Measurements from ENCODE around the gene SPG7. TPM values are rescaled to one million over a fixed set of nuclear protein-coding genes. Genes with fewer than 3 reads are reported as not detected.
A peak's percentile ranks its signal among the peaks of the same experiment; 100 is the strongest.

SPG7 gene
- total RNA-seq, 3 donors from 2014 or later = 76.1 to 88.4 (median 78.5) TPM

GRCh38 chr16:89602273-89602951 lies 94.2 kb downstream of the SPG7 start:
- DNase-seq = peak; percentile 68
- Mint-ChIP-seq H3K4me3 (no peak overlapping the region), H3K36me3 (ENCODE audit: insufficient read depth) (no peaks in the 10 kb centered on the region), H3K9me3 (no peaks in the 10 kb centered on the region), H3K4me1 (ENCODE audit: low read depth) (peaks cover 16% of the 10 kb centered on the region), H3K27me3 (ENCODE audit: low read depth) (peaks cover 4% of the 10 kb centered on the region)
- peak; percentile 96 to 98 for ATAC-seq

DNA sequence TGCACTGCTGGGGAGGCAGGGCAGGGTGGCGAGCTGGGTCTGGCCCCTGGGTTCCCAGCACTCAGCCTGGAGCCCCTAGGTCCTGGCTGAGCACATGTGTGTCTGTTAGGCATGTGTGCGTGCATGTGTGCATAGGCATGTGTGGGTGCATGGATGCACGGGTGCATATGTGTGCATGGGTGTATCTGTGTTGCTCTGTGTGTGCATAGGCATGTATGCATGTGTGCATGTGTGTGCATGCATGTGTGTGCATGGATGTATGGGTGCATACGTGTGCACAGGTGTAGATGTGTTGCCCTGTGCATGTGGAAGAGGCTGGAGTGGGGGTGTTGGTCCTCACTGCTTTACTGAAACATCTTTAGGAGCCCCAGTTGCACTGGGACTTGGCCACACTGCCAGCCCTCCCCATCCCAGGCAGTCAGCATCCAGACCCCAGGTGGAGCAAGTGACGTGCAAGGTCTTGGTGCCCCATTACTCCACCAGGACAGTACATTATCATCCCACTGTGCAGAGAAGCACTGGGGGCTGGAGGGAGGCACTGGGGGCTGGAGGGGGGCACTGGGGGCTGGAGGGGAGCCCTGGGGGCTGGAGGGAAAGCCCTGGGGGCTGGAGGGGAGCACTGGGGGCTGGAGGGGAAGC lies 94.9 kb downstream of the SPG7 start:
- Mint-ChIP-seq H3K9me3 (no peaks in the 10 kb centered on the region), H3K27me3 (ENCODE audit: low read depth) (peaks cover 4% of the 10 kb centered on the region), H3K36me3 (ENCODE audit: insufficient read depth) (no peaks in the 10 kb centered on the region), H3K4me1 (ENCODE audit: low read depth) (peaks cover 16% of the 10 kb centered on the region), H3K4me3 (no peak overlapping the region)
- ATAC-seq (no peak), DNase-seq (no peak)

- H3K27me3 Mint-ChIP-seq (ENCODE audit: low read depth) = peaks cover 4% of the 10 kb centered on the region
These were observed 96.6 kb downstream of the SPG7 start for GRCh38 chr16:89604764-89605163.

GRCh38 chr16:89605186-89605970 lies 97.2 kb downstream of the SPG7 start:
- H3K9me3 Mint-ChIP-seq = no peaks in the 10 kb centered on the region
- H3K36me3 Mint-ChIP-seq (ENCODE audit: insufficient read depth) = no peaks in the 10 kb centered on the region
- H3K4me1 Mint-ChIP-seq (ENCODE audit: low read depth) = peaks cover 13% of the 10 kb centered on the region
- DNase-seq (no peak), ATAC-seq (no peak)
- H3K4me3 Mint-ChIP-seq = no peak overlapping the region
- H3K27me3 Mint-ChIP-seq (ENCODE audit: low read depth) = peaks cover 4% of the 10 kb centered on the region

More at GRCh38 chr16:89604764-89605163, 96.6 kb downstream of the SPG7 start:
- DNase-seq = no peak
- H3K4me1 Mint-ChIP-seq (ENCODE audit: low read depth) = peaks cover 13% of the 10 kb centered on the region
- H3K36me3 Mint-ChIP-seq (ENCODE audit: insufficient read depth) = no peaks in the 10 kb centered on the region
- no peak for ATAC-seq
- no peak overlapping the region for H3K4me3 Mint-ChIP-seq
- no peaks in the 10 kb centered on the region for H3K9me3 Mint-ChIP-seq

DNA sequence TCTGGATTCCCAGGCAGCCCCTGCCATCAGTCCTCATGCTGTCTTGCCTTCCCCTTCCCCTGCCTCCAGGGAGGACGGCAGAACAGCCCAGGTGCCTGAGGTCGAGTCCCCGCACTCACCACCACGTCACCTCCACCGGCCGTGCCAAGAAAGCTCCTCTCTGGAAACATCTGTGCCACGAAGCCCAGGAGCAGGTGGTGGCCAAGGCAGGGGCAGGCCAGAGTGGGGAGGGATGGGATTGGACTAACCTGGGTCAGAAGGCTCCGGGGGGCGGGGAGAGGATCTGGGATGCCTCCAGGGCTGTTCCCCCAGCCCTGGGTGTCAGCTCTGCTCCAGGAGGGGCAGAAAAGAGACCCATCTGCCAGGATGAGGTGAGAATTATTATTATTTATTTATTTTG lies 97.8 kb downstream of the SPG7 start:
- no peak for DNase-seq
- Mint-ChIP-seq H3K27me3 (ENCODE audit: low read depth) (peaks cover 4% of the 10 kb centered on the region), H3K9me3 (no peaks in the 10 kb centered on the region), H3K4me3 (no peak overlapping the region), H3K4me1 (ENCODE audit: low read depth) (peaks cover 13% of the 10 kb centered on the region), H3K36me3 (ENCODE audit: insufficient read depth) (no peaks in the 10 kb centered on the region)
- ATAC-seq = no peak

Other genes with a start within 250 kb of the SPG7 start
- 100 to 1,000 TPM; 153 to 181 (median 162) TPM for gene ANKRD11, start 17.8 kb upstream of the SPG7 start, total RNA-seq
- 1,000 to 10,000 TPM; 3,320 to 3,425 (median 3,389) TPM for gene RPL13, start 52.3 kb downstream of the SPG7 start, total RNA-seq
- 10 to 100 TPM; 18.0 to 19.5 (median 19.1) TPM for gene CPNE7, start 67.4 kb downstream of the SPG7 start, total RNA-seq
- gene DPEP1, start 105.2 kb downstream of the SPG7 start, total RNA-seq = not detected
- gene CHMP1A, start 149.3 kb downstream of the SPG7 start, total RNA-seq = 100 to 1,000 TPM; 108 to 111 (median 108) TPM
- 10 to 100 TPM in 1 of 3 donors, 1 to 10 TPM in 2; 7.5 to 11.8 (median 8.0) TPM for gene SPATA33, start 149.4 kb downstream of the SPG7 start, total RNA-seq
- gene CDK10, start 178.3 kb downstream of the SPG7 start, total RNA-seq = 10 to 100 TPM; 76.3 to 82.5 (median 81.9) TPM
- gene SPATA2L, start 193.3 kb downstream of the SPG7 start, total RNA-seq = 10 to 100 TPM; 13.6 to 16.4 (median 14.3) TPM
- 1 to 10 TPM; 2.2 to 4.8 (median 2.9) TPM for gene VPS9D1, start 212.5 kb downstream of the SPG7 start, total RNA-seq
- 10 to 100 TPM; 33.1 to 40.7 (median 35.5) TPM for gene ZNF276, start 213.1 kb downstream of the SPG7 start, total RNA-seq

Data from activated T-cell treated with anti-CD3 and anti-CD28 coated beads, Interleukin-2, amount 50 U/mL, for 4 hours (primary cell).